Endothelial cell of umbilical vein (primary cell): Measurements from ENCODE around the gene ANKRD44.

ENCODE experiments used
- CTCF ChIP-seq, 2 donors: IDR thresholded peaks; 1 replicate in 1 of 2; 2 replicates in 1 of 2; pipeline ENCODE4 v1.5.1; 2011; ENCODE audit warnings: low read length in 2 of 2, mild to moderate bottlenecking in 2 of 2, moderate library complexity in 2 of 2, control low read depth in 1 of 2, inconsistent platforms in 1 of 2, low read depth in 1 of 2; ENCODE audit not compliant: insufficient read depth in 1 of 2; ENCODE audit errors: extremely low read depth in 1 of 2
- POLR2A ChIP-seq: IDR thresholded peaks from 2 replicates; pipeline ENCODE4 v1.6.1; 2012; ENCODE audit warnings: low read depth, mild to moderate bottlenecking, control low read depth, low read length

GRCh38 chr2:197096649-197097048 is 213.9 kb downstream of the ANKRD44 start:
- TF ChIP-seq POLR2A: no peak
- TF ChIP-seq CTCF (IDR thresholded peaks at IDR 0.05; ENCODE audit: extremely low read depth in 1 of 2, insufficient read depth in 1 of 2, low read depth in 1 of 2, low read length in 2 of 2): no peak
